ENCODE measurements around the gene NPAT.

DNA sequence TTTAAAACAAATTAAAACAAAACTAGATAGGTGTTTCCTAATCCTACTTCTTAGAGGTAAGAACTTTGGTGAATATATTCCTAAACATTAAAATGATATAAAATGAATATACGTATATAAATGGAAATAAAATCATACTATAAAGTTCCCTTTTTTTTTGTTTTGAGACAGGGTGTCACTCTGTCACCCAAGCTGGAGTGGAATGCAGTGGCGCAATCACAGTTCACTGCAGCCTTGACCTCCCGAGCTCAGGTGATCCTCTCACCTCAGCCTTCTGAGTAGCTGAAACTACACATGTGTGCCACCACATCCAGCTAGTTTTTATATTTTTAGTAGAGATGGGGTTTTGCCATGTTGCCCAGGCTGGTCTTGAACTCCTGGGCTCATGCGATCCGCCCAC, 44.9 kb downstream of the NPAT start:
- TF ChIP-seq POLR2A (IDR thresholded peaks at IDR 0.05; ENCODE audit: low read depth, low read length) (no peak), SPI1 (IDR thresholded peaks at IDR 0.05; ENCODE audit: low read depth, low read length) (no peak), POLR2AphosphoS5 (IDR thresholded peaks at IDR 0.05; ENCODE audit: low read depth, low read length) (no peak), TAF1 (IDR thresholded peaks at IDR 0.05; ENCODE audit: low read depth, low read length) (no peak), POU2F2 (IDR thresholded peaks at IDR 0.05; ENCODE audit: low read depth, low read length) (no peak)

Data from GM12891 (cell line).